Activated T-cell treated with anti-CD3 and anti-CD28 coated beads, Interleukin-2, amount 50 U/mL, for 48 hours (primary cell): Measurements from ENCODE around the gene UBE2E1.
"Not testable (repeated sequence)": the region's sequence is repeated elsewhere in the genome, so short reads cannot be mapped to it uniquely, and the experiment has no call there.

Source experiments
- DNase-seq, 2 experiments: peaks; one replicate each; pipeline ENCODE4 v3.0.0-alpha.2; 2020

The UBE2E1 gene

DNA sequence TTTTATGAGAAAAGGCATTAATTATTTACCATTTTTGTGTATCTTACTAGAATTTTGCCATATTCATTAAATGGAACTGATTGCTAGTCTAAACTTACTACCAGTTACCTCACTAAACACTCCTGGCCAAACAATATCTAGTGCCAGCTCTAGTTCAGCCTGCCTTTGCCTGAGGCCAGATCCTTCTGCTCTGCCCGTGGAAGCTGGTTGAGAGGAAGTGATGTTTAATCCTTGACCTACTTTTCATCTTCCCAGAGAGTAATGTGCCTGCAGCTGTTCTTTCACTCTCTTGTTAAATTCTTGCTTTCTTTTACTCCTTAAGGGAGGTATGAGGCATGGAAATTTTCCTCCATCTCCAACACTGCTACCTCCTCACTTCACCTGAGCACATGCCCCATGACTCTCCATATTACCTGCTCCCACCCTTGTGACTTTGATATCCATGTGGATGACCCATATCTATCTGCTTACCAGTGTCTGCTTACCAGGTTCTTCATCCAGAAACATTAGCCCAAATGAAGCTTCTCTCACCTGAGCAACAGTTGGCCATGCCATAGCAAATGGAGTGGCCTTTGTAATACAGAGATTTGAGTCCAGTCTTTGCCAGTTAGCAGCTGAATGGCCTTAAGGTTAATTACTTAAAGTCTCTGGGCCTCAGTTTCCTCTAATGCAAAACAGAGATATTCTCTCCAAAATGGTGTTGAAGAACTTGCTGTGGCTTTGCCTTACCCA is 53.4 kb downstream of the UBE2E1 start:
- no peak for DNase-seq

DNA sequence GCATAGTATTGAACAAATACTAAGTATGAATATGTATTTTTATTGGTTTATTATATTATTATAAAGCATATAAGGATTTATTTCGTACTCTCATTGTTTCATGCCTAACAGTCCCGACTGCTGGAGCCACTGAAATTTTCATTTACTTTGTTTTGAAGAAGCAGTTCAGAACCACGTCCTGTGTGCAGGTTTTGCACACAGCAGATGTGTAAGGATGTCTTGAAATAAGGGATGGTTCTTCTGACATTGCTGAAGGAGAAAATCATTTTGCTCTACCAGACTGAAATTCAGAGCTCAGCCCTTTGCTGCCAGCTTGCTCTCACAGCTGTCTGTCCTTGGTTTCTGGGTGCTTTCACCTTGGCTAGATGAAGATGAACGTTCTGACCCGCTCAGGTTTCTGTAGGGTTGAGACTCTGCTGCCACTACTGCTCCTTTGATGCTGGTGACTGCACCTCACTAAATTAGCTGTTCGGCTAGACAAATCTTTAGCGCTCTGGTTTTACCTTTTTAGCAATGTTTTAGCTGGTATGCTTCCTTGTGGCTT is 54.2 kb downstream of the UBE2E1 start:
- no peak for DNase-seq

DNA sequence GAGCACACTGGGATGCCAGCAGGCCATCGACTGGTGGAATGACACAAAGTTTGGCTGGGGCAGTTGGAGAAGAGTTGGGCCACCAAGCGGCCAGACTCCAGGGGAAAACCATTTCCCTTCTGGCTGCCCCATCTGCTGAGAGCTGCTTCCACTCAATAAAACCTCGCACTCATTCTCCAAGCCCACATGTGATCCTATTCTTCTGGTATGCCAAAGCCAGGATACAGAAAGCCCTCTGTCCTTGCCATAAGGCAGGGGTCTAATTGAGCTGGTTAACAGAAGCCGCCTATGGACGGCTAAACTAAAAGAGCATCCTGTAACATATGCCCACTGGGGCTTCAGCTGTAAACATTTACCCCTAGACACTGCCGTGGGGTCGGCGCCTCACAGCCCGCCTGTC is 55.9 kb downstream of the UBE2E1 start:
- DNase-seq = no peak

DNA sequence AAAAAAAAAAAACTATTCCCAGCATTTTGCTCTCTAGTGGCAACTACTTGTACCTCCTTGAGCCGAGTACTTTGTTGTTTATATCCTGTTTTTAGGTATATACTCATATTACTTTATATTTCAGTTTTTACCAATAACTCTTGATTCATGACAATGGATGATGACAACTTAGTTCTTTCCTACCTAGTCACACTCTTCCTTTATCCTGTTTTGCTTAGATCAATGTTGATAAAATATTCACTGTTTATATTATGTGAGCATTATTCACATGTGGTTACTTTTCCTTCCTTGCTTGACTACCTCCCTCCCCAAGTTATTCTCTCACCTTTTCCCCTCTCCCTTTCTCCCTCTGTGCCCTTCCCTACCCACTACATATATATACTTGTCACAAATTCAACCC is 57.3 kb downstream of the UBE2E1 start:
- DNase-seq = no peak

DNA sequence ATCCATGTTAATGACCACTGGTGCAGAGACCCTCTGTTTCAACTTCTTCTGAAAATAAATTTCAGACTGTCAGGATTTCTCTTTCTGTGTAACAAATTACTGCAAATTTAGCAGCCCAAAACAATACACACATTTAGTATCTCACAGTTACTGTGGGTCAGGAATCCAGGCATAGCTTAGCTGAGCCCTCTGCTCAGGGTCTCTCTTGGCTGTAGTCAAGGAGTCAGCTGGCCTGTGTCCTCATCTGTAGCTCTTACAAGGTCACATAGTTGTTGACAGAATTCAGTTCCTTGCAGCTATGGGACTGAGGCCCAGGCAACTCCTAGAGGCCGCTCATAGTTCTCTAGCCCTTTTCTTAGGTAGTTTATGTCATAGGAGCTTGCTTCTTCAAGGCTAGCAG is 59.2 kb downstream of the UBE2E1 start:
- DNase-seq = no peak

DNA sequence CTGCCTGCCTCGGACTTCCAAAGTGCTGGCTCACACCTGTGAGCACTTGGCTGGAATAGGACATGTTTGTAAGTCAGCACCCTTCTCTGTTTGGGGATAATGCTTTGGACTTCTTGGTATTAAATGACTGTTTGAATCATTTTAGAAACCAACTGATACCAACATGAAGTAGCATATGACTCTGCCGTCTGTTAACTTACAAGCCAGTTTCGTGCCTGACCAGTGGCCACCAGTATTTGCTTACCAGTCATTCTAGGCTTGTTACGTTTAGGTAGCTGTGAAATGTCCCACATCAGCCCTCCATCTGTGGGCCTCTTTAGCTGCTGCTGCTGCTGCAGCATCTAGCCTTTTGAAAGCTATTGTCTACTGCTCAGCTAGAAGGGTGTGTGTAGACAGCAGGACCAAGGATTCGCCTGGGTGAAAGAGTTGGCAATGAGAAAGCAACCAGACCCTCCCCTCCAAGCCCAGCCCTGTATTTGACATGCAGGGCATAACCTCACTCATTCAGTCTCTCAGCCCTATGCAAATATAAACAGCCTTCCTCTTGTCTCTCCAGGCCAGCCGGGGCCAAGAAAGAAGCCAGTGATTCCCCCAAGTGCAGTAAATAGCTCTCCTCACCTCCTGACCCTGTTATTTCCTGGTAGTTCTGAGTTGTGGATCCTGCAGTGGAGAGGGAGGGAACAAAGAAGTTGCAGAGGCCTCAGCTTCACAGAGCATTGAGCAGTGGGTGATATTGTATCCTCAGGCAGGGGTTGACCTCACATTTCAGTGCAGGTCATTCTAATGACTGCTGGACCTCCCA is 60.0 kb downstream of the UBE2E1 start:
- no peak for DNase-seq

DNA sequence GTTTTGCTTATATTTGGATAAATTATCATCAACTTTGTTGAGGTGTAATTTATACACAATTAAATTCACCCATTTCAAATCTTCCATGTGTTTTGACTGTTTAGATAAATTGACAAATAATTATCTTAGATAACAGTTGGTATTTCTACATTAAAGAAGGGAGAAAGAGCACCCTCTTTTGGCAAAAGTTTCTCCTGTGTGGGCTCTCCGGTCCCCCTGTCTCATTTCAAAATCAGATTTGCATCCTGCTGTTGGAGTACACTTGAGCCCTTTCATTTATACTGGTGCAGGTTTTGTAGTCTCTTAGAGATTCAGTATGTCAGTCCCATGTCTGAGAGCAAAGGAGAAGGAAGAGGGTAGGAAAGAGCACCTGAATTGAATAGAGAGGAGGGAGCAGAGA is 61.6 kb downstream of the UBE2E1 start:
- no peak for DNase-seq

DNA sequence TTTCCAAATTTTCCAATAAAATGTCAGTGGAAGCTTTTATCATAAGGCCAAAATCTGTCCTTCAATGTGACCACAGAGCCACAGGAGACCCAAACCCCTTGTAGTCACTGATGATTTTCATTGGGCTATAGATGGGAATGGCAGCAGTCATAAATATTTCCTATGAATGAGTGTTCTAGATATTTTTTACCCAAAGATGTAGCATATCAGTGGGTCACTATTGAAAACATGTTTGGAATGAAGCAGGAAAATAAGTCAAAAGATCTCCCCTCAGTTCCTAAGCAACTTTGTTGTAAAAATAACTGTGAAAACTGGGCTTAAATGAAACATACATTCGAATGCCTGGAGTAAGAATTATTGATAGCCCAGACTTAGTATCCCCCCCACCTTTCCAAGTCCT is 62.1 kb downstream of the UBE2E1 start:
- no peak for DNase-seq

DNA sequence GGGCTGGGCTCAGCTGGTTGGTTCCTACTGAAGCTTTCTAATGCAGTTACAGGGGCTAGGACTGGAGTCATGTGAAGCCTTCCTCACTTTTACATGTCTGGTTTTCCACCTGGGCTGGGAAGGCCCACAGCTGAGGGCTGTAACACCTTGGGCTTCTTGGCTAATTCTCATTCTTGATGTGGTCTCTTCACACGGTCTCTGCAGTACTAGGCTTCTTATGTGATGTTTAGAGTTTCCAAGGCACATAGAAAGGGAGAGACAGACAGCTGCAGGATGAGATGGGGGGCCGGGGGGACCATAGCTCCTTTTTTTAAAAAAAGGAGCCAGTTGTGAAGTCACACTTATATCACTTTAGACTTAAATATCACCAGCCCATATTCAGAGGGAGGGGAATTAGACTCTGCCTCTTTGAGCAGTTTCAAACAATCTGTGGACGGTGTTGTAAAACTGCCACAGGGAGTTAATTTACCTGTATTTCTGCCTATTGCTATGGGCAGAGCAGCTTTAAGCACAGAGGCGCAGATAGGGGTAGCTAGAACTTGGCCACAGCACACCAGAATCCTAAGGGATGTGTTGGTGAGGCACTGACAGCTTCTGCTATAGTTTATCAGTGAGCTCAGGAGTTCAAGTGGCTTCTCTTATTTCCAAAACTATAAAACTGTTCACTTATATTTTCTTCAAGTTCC is 64.4 kb downstream of the UBE2E1 start:
- no peak for DNase-seq

DNA sequence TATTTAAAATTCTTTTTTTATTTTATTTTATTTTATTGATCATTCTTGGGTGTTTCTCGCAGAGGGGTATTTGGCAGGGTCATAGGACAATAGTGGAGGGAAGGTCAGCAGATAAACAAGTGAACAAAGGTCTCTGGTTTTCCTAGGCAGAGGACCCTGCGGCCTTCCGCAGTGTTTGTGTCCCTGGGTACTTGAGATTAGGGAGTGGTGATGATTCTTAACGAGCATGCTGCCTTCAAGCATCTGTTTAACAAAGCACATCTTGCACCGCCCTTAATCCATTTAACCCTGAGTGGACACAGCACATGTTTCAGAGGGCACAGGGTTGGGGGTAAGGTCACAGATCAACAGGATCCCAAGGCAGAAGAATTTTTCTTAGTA is 64.9 kb downstream of the UBE2E1 start:
- not testable (repeated sequence) for DNase-seq

DNA sequence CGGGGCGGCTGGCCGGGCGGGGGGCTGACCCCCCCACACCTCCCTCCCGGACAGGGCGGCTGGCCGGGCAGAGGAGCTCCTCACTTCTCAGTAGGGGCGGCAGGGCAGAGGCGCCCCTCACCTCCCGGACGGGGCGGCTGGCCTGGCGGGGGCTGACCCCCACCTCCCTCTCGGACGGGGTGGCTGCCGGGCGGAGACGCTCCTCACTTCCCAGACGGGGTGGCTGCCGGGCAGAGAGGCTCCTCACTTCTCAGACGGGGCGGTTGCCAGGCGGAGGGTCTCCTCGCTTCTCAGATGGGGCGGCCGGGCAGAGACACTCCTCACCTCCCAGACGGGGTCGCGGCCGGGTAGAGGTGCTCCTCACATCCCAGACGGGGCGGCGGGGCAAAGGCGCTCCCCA is 65.6 kb downstream of the UBE2E1 start:
- not testable (repeated sequence) for DNase-seq

DNA sequence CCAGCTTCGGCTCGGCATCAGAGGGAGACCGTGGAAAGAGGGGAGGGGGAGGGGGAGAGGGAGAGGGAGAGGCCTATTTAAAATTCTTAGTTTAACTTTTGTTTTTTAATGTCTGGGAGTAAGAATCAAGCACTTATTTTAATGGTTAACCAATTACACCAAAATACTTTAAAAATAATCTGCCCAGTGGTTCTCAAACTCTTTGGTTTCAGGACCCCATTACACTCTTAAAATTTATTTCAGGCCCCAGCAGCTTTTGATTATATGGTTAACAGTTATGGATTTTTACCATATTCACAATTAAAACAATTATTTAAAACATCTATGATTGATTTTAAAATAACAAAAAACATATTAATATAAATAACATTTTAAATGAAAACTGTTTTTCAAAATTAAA is 66.6 kb downstream of the UBE2E1 start:
- DNase-seq = no peak

DNA sequence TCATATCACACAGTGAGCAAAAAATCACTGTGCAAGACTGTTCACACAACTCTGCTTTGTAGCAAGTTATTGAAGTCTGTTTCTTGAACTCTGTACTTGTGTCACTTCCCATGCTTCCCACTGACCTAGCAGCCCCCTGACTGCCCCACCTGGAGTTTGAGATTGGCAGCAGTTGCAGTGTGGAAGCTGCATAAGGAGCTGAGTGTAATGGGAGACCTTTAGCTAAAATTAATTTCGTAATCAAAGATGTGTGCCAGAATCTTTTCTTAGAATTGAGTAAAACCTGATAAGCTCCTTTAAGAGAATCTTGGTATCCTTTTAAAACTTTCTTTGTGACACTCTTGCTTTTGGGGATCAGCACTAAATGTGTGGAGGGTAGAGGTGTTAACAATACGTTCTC is 68.2 kb downstream of the UBE2E1 start:
- no peak for DNase-seq

DNA sequence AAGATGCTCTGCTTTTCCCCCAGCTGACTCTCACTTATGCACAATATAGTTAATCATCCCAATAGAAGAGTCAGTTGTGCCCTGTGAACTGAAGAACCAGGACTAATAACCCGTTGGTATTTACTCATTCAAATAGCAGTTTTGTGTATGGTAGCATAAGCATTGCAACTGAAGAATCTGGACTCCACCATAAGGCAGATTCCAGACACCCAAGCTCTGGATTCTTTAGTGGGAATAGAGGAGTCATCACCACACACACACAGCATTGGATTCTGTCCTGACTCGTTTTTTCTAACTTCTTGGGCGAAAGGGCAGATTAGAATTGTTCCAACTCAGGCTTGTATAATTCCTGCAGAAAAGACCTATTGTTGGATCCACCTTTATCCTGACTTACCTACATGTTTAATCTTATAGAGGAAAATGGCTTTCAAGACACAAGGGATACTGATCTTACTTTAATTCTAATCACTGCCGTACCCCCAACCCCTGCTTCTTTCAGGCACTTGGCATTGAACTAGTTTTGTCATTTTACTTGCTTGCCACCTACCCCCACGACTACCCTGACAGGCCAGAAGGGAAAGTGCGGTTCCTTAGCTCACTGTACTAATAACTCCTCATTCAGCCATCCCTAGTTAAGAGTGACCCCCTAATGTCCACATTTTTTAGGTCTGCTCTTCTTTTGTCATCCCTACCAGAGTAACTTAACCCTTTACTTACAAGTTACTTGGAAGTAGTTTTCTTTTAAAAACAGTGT is 68.8 kb downstream of the UBE2E1 start:
- DNase-seq = no peak

DNA sequence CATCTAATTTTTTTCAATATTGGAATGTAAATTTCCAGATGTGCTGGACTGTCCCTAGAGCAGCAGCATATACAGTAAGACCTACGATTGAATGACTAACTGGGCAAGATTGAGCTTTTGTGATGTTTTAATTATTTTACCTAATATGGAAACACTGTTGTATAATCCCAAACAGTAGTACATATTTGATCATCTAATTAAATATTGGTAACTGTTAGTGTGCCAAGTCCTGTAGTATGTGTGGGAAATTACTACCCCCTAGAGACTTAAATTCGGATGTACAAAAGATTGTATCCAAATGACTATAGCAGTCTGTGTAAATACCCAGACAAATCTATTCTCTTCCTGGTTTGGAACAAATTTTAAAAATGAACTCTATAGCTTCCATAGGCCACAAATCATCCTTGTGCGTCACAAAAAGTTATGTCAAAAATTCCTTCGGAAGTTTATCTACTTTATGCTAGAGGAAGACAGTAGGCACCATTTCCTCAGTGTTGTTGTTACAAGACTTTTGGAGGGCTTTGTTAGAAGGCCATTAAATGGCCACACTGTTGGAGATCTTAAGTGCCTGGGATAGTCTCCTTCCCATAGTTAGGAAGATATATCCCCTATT is 69.5 kb downstream of the UBE2E1 start:
- DNase-seq = no peak

DNA sequence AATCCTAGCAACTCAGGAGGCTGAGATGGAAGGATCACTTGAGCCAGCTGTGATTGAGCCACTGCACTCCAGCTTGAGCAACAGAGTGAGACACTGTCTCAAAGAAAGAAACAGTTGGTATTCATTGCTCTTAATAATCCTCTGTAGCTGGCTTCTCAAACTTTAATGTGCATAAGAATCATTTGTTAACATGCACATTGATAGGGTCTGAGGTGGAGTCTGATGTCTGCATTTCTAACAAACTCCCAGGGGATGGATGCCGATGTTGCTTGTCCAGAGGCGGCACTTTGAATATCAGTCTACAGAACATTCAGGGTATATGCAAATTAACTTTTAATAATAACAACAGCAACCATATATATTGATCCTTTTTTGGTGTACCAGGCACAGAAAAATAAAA is 71.2 kb downstream of the UBE2E1 start:
- no peak for DNase-seq

DNA sequence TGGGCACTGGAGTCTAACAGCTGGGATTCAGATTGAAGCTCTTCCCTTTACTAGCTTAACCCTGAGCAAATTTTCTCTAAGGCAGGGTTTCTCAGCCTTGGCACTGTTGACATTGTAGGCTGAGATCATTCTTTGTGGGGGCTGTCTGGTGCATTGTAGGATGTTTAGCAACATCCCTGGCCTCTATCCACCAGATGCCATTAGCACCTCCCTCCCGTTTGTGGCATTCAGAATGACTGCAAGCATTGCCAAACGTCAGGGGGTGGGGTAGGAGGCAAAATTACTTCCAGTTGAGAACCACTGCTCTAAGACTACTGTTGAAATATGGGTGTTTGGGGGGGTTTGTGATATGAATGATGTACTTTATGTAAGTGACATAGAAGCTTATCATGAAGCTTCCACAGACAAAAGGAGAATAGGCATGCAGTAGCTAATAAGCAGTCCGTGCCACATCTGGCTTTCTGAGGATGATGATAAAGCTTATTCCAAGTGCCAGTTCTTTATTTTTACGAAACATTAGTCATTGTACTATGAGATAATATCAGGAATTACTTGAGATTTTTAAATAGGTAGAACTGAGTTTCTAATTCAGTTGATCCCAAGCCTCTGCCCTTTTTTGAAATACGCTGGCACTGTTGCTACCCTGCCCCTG is 71.7 kb downstream of the UBE2E1 start:
- no peak for DNase-seq

DNA sequence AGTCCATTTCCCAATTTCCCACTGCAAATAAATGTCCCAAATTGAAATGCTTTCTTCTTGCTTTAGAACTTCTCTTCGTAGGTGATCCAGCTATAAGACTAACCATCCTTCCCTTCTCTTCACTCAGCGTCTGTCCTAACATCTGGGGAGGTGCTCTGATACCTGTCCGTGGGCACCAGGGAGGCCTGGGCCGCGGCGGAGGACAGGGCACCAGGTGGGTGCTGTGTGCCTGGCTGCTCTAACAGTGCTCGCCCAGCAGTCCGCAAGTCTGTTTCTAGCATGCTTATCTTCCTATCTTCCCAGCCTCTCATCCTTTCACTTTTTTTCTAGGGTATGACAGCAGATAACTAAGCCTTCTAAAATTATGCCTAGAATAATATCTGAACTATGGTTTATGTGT is 73.7 kb downstream of the UBE2E1 start:
- DNase-seq = no peak

DNA sequence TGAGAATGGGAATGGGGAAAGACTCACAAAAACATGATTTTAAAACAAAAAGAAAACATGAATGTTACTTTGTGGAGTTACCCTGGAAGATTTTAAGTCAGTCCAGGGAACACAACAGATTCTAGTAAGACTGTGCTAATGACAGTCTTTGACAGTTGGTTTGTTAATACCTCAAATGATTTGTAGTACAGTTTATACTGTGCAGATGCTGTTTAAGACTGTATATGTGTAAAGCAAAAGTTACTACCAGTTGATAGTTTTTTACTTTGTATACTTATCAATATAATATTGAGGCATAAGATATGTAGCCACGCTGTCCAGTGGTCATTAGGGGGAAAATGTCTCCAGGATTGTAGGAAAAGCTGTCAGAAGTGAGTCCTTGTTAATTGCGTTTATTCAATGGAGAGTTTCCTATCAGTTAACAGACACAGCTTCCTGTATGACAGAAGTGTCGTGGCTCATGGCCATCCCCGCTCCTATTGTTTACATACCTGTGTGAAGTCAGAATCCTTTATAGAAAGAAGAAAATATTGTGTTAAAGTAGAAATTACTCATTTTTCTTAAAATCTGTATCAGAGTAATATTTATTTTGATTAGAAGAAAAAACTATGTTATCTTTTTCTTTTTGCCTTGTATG is 75.1 kb downstream of the UBE2E1 start:
- no peak for DNase-seq

DNA sequence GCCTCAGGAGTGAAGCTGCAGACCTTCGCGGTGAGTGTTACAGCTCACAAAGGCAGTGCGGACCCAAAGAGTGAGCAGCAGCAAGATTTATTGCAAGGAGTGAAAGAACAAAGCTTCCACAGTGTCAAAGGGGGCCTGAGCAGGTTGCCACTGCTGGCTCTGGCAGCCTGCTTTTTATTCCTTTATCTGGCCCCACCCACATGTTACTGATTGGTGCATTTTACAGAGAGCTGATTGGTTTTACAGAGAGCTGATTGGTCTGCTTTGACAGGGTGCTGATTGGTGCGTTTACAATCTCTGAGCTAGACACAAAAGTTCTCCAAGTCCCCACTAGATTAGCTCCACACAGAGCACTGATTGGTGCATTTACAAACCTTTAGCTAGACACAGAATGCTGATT is 76.2 kb downstream of the UBE2E1 start:
- DNase-seq = not testable (repeated sequence)

DNA sequence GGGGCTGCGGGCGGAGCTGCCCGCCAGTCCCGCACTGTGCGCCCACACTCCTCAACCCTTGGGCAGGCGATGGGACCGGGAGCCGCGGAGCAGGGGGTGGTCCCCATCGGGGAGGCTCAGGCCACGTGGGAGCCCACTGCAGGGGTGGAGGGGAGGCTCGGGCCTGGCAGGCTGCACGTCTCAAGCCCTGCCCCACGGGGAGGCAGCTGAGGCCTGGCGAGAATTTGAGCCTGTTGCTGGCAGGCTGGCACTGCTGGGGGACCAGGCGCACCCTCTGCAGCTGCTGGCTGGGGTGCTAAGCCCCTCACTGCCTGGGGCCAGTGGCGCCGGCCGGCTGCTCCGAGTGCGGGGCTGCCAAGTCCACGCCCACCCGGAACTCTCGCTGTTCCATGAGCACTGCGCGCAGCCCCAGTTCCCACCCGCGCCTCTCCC is 76.7 kb downstream of the UBE2E1 start:
- no peak for DNase-seq
